Glomerular visceral epithelial cell (primary cell): ENCODE results near the gene ATP9A.
A peak's percentile ranks its signal among the peaks of the same experiment; 100 is the strongest.
"Not testable (repeated sequence)": the region's sequence is repeated elsewhere in the genome, so short reads cannot be mapped to it uniquely, and the experiment has no call there.

Experiments used
- DNase-seq: peaks from one replicate; pipeline ENCODE4 v3.0.0-alpha.2; 2016; ENCODE audit errors: extremely low spot score

ATP9A gene

DNA sequence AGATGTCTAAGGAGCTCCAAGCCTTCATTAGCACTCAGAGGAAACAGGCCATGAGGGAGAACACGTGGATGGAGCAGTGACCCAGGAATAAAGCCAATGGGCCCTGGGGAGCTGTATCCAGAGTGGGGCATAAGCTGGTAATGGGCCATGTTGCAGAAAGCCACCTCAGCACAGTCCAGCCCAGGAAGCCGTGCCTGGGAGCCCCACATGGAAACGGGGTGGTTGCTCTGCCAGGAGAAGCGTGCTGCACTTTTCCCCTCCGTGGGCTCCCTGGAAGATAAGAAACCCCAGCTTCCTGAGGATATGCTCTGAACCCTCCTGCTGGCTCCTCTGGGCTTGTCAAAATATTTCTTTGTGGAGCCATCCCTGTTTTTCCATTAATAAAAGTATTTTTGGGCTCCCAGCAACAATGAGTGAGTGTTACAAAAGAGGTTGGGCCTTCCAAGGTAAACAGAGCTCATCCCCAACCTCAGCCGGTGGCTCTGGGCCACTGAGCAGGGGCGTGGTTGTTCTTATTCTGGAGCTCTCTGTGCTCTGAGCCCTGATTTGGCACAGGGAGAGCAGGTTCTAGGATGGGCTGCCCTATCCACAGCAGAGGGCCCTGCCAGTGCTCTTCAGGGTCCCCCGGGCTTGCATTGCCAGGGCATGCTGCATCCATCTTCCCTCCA lies 194.5 kb downstream of the ATP9A start:
- DNase-seq, result no peak

DNA sequence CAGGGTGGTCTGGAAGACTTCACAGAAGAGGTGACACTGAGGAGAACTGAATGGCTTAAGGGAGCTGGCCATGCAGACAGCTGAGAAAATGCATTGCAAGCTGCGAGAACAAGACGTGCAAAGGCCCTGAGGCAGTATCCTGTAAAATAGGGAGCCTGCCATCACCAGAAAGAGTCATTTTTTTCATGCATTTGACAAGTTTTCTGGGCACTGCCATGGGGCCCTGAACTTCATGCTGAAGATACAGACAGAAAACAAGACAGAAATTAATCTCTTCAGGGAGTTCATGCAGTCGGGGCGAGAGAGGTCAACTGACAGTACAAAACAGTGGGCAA lies 196.8 kb downstream of the ATP9A start:
- DNase-seq, result no peak

GRCh38 chr20:51570739-51571459 lies 197.3 kb downstream of the ATP9A start:
- DNase-seq, result no peak

DNA sequence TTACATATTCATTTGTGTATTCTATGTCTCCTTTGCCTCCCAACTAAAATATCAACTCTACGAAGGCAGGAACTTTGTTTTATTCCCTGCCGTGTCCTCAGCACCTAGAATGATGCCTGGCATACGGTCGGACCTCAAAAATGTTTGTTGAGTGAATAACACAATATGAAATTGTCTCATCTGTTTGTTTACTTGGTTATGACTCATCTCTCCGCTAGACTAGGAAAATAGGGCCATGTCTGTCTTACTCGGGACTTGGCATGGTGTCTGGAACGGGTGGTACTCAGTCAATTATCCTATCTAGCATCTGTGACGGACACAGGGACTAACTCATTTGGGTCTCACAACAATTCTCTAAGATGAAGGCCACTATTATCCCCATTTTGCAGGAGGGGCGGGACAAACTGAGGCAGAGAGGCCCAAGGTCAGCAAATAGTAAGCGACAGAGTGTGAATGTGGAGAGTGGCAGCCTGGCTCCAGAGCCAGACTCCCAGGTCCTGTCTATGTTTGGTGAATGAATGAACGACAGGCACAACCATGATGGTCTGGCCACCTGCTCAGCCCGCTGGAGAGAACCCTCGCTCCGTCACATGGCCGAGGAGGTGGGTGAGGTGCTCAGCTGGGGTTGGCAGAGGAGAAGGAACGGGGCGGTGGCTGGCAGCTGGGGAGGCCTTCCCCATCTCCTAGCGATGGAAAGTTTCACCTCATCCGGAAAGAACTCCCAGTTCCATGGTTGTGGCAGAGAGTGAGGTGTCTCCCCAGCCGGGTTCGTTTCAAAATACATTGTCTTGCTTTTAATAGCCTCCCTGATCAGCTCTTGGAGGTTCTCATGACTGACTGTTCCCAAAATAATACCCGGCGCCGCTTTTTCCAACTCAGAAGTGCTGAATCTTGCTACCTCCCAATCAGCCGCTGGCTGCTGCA lies 198.1 kb downstream of the ATP9A start:
- no peak for DNase-seq

GRCh38 chr20:51568533-51568932 lies 199.7 kb downstream of the ATP9A start:
- DNase-seq, result not testable (repeated sequence)

DNA sequence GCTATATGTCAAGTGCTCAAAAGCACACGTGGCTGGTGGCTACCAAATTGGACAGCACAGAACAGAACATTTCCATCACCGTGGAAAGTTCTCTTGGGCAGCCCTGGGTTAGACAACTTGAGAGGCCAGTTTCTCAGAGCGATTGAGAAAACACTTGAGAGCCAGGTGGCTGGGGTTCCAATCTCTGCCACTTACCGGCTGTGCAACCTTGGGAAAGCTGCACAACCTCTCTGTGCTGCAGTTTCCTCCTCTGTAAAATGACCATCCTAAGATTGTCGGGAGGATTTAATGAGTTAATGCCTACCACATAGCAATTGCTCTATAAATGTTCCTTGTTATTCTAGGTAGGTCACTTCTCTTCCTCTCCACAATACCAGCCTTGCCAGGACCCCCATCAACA lies 200.6 kb downstream of the ATP9A start:
- no peak for DNase-seq

DNA sequence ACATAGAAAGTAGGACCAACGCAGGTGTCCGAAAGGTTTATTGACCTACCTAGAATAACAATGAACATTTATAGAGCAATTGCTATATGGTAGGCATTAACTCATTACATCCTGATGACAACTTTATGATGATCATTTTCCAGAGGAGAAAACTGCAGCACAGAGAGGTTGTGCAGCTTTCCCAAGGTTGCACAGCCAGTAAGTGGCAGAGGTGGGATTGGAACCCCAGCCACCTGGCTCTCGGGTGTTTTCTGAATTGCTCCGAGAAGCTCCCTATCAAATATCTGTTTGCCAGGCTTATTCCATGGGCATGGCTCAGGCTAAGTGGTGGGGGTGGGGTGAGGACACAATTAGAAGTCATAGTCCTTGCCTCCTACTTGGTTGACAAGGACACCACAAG lies 201.6 kb downstream of the ATP9A start:
- DNase-seq, result no peak

DNA sequence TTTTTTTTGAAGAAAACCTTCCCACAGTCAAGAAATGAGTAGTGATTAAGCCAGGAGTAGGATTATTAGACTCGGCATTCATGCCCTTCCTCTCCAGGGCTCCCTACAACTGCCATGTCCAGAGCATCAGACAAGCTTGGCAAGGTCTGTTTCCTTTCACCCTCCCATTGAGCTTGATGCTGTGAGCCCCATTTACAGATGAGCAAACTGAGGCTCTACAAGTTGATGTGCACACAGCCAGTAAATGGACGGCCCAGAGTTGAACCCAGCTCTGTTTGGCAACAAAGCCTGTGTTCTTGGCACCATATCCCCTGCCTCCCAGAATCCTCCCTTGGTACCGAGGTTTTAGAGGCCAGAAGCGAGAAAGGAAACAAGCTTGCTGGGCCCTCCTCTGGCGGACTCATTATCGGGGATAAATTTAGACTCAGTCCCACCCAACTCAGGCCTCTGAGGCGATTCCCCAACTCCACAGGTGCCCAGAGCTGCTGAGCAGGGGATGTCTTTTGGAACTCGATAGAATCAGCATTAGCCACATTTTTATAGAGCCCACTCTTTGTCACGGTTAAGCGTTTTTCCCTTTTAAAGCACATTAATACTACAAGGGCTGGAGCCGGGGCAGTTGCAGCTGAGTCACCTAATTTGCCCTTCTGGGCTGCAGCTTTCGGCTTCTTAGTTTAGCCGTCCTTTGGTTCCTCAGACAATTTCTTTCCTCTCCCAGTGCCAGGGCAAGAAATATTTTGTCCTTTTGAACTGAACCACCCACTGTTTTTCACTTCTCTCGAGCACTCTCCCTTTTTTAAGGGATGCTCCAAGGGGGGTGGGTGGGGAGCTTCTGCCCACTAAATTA lies 202.7 kb downstream of the ATP9A start:
- peak; percentile 34 for DNase-seq

GRCh38 chr20:51563486-51564332 lies 204.5 kb downstream of the ATP9A start:
- DNase-seq, result peak; percentile 83

- DNase-seq, result no peak
These were observed 205.1 kb downstream of the ATP9A start for GRCh38 chr20:51563174-51563485.

- peak; percentile 92 for DNase-seq
These were observed 205.6 kb downstream of the ATP9A start for GRCh38 chr20:51562332-51563173.

GRCh38 chr20:51562027-51562331 lies 206.2 kb downstream of the ATP9A start:
- DNase-seq, result no peak

- no peak for DNase-seq
These were observed 207.5 kb downstream of the ATP9A start for GRCh38 chr20:51560550-51561307.

DNA sequence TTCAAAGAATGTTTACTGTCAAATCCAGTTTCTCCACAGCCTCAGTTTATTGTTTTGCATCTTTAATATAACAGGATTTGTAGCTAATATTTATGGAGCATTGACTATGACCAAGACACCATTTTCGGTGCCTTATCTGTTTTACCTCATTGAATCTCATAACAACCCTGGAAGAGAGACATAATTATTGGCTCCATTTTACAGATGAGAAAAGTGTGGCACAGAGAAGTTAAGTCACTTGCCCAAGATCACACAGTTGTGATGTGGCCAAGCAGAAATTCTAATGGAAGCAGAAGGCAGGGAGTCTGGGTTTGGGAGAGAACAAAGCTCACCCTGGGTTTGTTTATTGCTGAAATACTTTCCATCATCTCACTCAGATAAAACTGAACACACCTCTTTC lies 208.1 kb downstream of the ATP9A start:
- DNase-seq, result no peak

DNA sequence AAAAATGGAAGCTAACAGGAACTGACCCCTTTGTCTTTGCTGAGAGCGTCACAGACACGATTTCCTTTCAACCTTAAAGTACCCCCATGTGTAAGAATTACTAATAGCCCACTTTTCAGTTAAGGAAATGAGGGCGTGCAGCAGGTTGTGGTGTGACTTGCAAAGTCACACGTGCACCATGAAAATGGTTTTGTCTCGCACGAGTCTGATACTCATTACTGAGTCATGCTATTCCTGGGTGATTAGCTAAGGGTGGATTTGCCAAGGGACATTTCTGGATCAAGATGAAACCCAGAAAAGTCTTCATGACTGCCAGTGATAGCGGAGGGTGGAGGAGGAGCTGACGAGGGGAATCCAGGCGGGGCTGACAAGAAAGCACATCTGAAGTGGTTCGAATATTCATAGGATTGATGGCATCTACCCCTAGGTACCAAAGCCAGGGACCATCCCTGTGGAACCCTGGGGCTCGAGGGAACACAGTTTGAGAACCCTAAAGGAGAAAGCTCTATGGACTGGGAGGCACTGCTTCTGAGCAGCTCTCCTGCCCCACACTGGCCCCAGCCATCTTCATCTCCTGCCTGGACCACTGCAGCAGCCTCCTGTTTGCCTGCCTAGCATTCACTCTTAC lies 213.5 kb downstream of the ATP9A start:
- DNase-seq, result peak; percentile 53

DNA sequence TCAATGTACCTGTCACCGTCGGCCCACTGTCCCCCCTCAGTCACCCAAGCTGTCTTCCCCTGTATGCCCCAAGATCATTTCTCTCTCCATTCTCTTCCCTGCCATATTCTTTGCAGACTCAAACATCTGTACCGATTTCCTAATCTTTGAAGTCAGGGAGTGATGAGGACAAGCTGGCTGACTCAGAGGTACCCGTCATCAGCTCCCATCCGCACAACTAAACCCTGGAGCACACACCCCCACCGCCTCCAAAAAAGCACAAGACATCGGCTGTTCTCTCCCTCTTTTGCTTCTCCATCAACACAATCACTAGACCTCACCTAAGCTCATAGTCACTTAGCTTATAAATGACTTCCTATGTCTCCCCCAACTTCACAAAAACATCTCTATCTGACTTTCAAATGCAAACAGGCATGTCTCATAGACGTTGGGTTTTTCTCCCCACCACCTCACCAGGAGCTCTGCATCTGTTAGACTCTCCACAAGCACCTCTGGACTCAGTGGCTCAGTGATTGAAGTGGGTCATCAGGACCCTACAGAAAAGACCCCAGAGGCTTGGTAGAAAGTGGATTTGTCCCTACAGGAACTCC lies 214.2 kb downstream of the ATP9A start:
- DNase-seq, result no peak

DNA sequence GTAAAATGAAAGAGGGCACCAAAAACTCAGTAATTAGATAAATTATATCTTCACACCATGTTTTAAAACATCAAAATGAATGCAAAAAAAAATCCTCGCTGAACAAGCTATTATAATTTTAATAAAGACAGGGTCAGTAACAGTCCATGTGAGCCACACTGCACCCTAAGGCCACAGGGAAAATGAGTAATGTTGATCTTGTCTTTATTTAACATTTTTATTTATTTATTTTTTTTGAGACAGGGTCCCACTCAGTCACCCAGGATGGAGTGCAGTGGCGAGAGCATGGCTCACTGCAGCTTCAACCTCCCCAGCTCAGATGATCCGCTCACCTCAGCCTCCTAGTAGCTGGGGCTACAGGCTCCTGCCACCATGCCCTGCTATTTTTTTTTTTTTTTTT lies 217.0 kb downstream of the ATP9A start:
- DNase-seq, result no peak

- DNase-seq, result no peak
These were observed 218.7 kb downstream of the ATP9A start for GRCh38 chr20:51549474-51549873.

DNA sequence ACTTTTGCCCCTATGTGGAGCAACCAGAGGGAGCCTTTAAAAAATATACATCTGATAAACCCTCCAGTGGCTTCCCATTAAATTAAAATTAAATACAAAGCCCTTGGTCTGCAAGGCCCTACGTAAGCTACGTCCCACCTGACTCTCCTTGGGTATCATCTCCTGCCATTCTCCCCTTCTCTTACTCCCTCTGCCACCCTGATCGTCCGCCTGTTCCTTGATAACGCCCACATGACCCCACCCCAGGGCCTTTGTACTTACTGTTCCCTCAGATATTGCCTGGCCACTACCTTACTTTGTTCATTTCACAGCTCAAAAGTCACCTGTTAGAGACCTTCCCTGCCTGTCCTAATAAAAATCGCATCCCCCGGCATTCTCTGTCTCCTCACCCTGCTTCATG lies 220.2 kb downstream of the ATP9A start:
- DNase-seq, result no peak
